Measurements from ENCODE around the gene KANSL1.

DNA sequence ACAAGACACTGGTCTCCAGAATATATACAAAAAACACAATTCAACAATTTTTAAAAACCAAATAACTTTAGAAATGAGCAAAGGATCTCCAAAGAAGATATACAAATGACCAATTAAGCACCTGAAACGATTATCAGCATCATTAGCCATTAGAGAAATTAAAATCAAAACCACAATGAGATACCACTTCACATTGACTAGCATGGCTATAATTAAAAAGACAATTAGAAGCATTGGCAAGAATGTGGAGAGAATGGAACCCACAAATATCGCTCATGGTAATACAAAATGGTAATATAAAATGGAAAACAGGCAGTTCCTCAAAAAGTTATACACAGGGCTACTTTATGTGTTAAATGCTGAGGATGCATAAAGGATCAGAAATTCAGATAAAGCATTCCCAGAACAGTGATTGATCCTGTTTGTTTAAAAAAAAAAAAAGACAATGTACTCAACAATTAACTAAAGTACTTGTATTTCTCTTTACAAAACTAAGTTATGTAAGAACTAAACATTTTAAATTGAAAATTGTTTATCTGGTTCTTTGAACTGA is 52.5 kb downstream of the KANSL1 start:
- TF ChIP-seq, protein P1, sequence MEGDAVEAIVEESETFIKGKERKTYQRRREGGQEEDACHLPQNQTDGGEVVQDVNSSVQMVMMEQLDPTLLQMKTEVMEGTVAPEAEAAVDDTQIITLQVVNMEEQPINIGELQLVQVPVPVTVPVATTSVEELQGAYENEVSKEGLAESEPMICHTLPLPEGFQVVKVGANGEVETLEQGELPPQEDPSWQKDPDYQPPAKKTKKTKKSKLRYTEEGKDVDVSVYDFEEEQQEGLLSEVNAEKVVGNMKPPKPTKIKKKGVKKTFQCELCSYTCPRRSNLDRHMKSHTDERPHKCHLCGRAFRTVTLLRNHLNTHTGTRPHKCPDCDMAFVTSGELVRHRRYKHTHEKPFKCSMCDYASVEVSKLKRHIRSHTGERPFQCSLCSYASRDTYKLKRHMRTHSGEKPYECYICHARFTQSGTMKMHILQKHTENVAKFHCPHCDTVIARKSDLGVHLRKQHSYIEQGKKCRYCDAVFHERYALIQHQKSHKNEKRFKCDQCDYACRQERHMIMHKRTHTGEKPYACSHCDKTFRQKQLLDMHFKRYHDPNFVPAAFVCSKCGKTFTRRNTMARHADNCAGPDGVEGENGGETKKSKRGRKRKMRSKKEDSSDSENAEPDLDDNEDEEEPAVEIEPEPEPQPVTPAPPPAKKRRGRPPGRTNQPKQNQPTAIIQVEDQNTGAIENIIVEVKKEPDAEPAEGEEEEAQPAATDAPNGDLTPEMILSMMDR (IDR thresholded peaks at IDR 0.05; ENCODE audit: insufficient read depth, low read length, poor library complexity, severe bottlenecking), result no peak
- no peak for TF ChIP-seq EZH2phosphoT487 (conservative IDR thresholded peaks at IDR 0.05; ENCODE audit: low read length)

All from SU-DHL-6 (cell line).